LNCAP (cell line): Measurements from ENCODE around the gene CCND1.

Experiments
- CTCF ChIP-seq: fragments of 450-650 bp; IDR thresholded peaks from 2 replicates; pipeline ENCODE4 v1.5.1; 2017; ENCODE audit warnings: mild to moderate bottlenecking

The CCND1 gene

GRCh38 chr11:69638941-69639681 is 1.8 kb upstream of the CCND1 start:
- TF ChIP-seq CTCF = no peak

GRCh38 chr11:69639831-69640230 is 1.1 kb upstream of the CCND1 start:
- no peak for TF ChIP-seq CTCF

- no peak for TF ChIP-seq CTCF
Observed at GRCh38 chr11:69640260-69640994, 529 bp upstream of the CCND1 start.

- TF ChIP-seq CTCF = no peak
Observed at GRCh38 chr11:69641681-69642548, 959 bp downstream of the CCND1 start.

DNA sequence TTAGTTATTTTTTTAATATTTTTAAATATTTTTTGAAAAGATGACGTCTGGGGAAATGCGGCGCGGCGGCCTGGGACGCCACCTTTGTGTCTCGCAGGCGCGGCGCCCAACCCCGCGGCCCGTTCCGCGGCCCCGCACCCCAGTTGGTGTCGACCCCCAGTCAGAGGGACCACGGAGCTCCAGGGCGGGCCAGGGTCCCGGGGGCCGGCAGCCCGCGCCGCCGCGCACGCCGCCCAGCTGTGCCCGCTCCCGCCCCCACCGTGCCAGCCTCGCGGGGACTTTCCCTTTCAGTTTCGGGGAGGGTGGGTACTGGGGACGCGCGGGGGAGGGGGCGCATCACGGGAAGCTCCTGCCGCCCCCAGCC is 1.6 kb downstream of the CCND1 start:
- TF ChIP-seq CTCF = no peak

DNA sequence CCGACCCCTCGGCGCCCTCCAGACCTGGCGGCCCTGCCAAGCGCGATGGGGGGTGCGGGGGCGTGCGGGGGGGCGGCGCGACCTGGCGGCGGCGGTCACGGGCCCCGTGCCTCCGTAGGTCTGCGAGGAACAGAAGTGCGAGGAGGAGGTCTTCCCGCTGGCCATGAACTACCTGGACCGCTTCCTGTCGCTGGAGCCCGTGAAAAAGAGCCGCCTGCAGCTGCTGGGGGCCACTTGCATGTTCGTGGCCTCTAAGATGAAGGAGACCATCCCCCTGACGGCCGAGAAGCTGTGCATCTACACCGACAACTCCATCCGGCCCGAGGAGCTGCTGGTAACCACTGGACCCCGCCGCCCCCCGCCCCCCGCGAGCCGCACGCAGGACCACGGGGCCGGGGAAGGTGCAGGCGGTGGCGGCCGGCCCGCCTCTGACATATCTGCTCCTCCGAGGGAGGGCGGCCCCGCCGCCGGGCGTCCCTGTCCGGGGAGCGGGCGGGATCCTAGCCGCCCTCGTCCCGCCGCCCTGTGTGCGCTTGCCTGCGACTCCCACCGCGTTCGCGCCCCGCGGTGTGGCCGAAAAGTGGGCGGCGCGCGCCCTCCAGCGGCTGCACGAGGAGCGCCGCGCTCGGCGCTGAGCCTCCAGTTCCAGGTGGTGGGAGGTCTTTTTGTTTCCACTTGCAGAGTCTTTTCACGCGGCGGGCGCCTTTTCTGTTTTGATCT is 2.1 kb downstream of the CCND1 start:
- TF ChIP-seq CTCF = peak; percentile 93

GRCh38 chr11:69643646-69644045 is 2.7 kb downstream of the CCND1 start:
- TF ChIP-seq CTCF = peak; percentile 34; the same call in 1 of the 2 replicates
